Progenitor cell of endocrine pancreas (in vitro differentiated cells): ENCODE data around the gene KIF16B. TPM values are rescaled to one million over a fixed set of nuclear protein-coding genes. Genes with fewer than 3 reads are reported as not detected.
A peak's percentile ranks its signal among the peaks of the same experiment; 100 is the strongest.

Source experiments
- DNase-seq: peaks from one replicate; pipeline ENCODE4 v3.0.0; 2021; ENCODE audit warnings: low spot score; ENCODE audit not compliant: unreplicated experiment
- H3K27ac Mint-ChIP-seq: 2 replicates; pipeline ENCODE4 v1.8.0; 2021; ENCODE audit warnings: mild to moderate bottlenecking, moderate library complexity, mixed read lengths
- H3K27me3 Mint-ChIP-seq: 2 replicates; pipeline ENCODE4 v1.8.0; 2021; ENCODE audit warnings: mixed read lengths
- H3K36me3 Mint-ChIP-seq: 2 replicates; pipeline ENCODE4 v1.8.0; 2022; ENCODE audit warnings: mixed read lengths; ENCODE audit not compliant: insufficient read depth
- H3K4me1 Mint-ChIP-seq: 2 replicates; pipeline ENCODE4 v1.8.0; 2021; ENCODE audit warnings: low read depth, mixed read lengths
- H3K4me3 Mint-ChIP-seq: 2 replicates; pipeline ENCODE4 v1.8.0; 2021; ENCODE audit warnings: low read depth, mild to moderate bottlenecking, moderate library complexity, mixed read lengths
- H3K9me3 Mint-ChIP-seq: 2 replicates; pipeline ENCODE4 v1.8.0; 2021; ENCODE audit warnings: low read depth, mixed read lengths
- total RNA-seq: library from RNA; stranded (reverse); gene quantifications from 2 replicates; pipeline ENCODE4 v1.2.1, GENCODE V29; 2021
- TF ChIP-seq, protein P1 (sequence below): fragments of 200-600 bp; sonication (generic); IDR thresholded peaks from one replicate; pipeline ENCODE4 v1.5.0; 2021; ENCODE audit warnings: antibody characterized with exemption, mild to moderate bottlenecking; ENCODE audit not compliant: unreplicated experiment

Gene KIF16B
- total RNA-seq, 1 donor from 2014 or later = 10.8 TPM

GRCh38 chr20:16362642-16363041 is 210.6 kb downstream of the KIF16B start:
- H3K4me3 Mint-ChIP-seq = no peak overlapping the region
- no peaks in the 10 kb centered on the region for H3K4me1 Mint-ChIP-seq
- no peaks in the 10 kb centered on the region for H3K9me3 Mint-ChIP-seq
- no peaks in the 10 kb centered on the region for H3K27me3 Mint-ChIP-seq
- peaks cover 11% of the 10 kb centered on the region for H3K36me3 Mint-ChIP-seq
- no peak overlapping the region for H3K27ac Mint-ChIP-seq
- TF ChIP-seq, protein P1, sequence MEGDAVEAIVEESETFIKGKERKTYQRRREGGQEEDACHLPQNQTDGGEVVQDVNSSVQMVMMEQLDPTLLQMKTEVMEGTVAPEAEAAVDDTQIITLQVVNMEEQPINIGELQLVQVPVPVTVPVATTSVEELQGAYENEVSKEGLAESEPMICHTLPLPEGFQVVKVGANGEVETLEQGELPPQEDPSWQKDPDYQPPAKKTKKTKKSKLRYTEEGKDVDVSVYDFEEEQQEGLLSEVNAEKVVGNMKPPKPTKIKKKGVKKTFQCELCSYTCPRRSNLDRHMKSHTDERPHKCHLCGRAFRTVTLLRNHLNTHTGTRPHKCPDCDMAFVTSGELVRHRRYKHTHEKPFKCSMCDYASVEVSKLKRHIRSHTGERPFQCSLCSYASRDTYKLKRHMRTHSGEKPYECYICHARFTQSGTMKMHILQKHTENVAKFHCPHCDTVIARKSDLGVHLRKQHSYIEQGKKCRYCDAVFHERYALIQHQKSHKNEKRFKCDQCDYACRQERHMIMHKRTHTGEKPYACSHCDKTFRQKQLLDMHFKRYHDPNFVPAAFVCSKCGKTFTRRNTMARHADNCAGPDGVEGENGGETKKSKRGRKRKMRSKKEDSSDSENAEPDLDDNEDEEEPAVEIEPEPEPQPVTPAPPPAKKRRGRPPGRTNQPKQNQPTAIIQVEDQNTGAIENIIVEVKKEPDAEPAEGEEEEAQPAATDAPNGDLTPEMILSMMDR = no peak
- no peak for DNase-seq

- DNase-seq = no peak
- H3K27ac Mint-ChIP-seq = no peak overlapping the region
- peaks cover 6% of the 10 kb centered on the region for H3K36me3 Mint-ChIP-seq
- H3K4me1 Mint-ChIP-seq = no peaks in the 10 kb centered on the region
- TF ChIP-seq, protein P1 = no peak
- no peaks in the 10 kb centered on the region for H3K27me3 Mint-ChIP-seq
- H3K9me3 Mint-ChIP-seq = no peaks in the 10 kb centered on the region
- H3K4me3 Mint-ChIP-seq = no peak overlapping the region
Measured at GRCh38 chr20:16360668-16361067, 212.6 kb downstream of the KIF16B start.

DNA sequence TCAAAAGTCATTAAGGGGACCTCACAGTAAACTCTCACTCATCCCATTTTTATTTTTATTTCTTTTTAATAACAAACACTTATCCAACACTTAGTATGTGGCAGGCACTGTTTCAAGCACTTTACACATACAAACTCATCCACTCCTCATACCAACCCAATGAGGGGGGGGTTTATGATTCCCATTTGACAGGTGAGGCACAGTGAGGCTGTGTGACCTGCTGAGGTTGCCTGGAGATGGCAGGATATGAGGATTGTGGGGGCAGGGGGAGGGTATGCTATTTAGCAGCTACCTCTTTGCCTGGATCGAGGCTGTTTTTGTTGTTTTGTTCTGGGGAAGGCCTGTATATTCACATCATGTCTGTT is 219.8 kb downstream of the KIF16B start:
- TF ChIP-seq, protein P1 = no peak
- Mint-ChIP-seq H3K27ac (peak overlapping the region; percentile 86), H3K27me3 (no peaks in the 10 kb centered on the region), H3K9me3 (no peaks in the 10 kb centered on the region), H3K4me3 (no peak overlapping the region), H3K4me1 (no peaks in the 10 kb centered on the region), H3K36me3 (peaks cover 5% of the 10 kb centered on the region)
- DNase-seq = no peak

GRCh38 chr20:16352751-16353416 is 220.4 kb downstream of the KIF16B start:
- H3K36me3 Mint-ChIP-seq = peaks cover 3% of the 10 kb centered on the region
- no peaks in the 10 kb centered on the region for H3K9me3 Mint-ChIP-seq
- no peaks in the 10 kb centered on the region for H3K27me3 Mint-ChIP-seq
- no peak overlapping the region for H3K4me3 Mint-ChIP-seq
- DNase-seq = no peak
- no peak overlapping the region for H3K27ac Mint-ChIP-seq
- H3K4me1 Mint-ChIP-seq = no peaks in the 10 kb centered on the region
- TF ChIP-seq, protein P1 = no peak

DNA sequence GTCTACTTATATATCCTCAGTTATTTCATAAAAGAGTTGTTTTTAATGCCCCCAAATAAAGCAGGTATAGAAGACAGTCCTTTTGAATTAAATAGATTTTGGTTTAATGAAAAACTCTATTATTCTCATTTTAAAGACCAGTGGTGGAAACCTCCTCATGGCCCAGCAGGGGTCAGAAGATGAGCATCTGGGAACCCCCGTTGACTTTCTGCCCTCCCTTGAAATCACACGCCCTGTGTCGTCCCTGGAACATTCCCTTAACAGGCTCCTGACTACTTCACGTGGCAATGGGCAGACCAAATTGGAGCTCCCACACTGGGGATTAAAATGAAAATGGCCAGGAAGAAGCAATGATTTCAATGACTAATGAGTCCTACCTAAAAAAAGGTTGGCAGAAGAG is 220.9 kb downstream of the KIF16B start:
- Mint-ChIP-seq H3K4me3 (no peak overlapping the region), H3K27ac (no peak overlapping the region), H3K4me1 (no peaks in the 10 kb centered on the region), H3K27me3 (no peaks in the 10 kb centered on the region), H3K9me3 (no peaks in the 10 kb centered on the region), H3K36me3 (peaks cover 3% of the 10 kb centered on the region)
- no peak for DNase-seq
- TF ChIP-seq, protein P1 = no peak
